GM12878 (cell line): Measurements from ENCODE around the gene TPST1. TPM values are rescaled to one million over a fixed set of nuclear protein-coding genes. Genes with fewer than 3 reads are reported as not detected.

ENCODE experiments used
- ATAC-seq: fragments of 200-7000 bp; cut with Tn5 transposase; 3 replicates; pipeline ENCODE4 v1.9.1; 2020; ENCODE audit warnings: mild to moderate bottlenecking, moderate library complexity
- BruUV-seq: library from RNA; stranded (reverse); fragments of 400-500 nt; replicated peaks from 2 replicates; lab custom pipeline; 2021; lab: Mats Ljungman, UMichigan
- CTCF ChIA-PET: fragments of 300-600 bp; sonication (Branson Sonifier 250); formaldehyde crosslinking; extraction: SDS; loops from one replicate; lab custom pipeline; 2021; ENCODE audit warnings: inconsistent platforms; lab: Yijun Ruan, JAX
- POLR2A ChIA-PET: fragments of 350-600 bp; formaldehyde crosslinking; extraction: SDS; loops from one replicate; lab custom pipeline; 2021; ENCODE audit warnings: inconsistent platforms; lab: Charles Lee
- RAD21 ChIA-PET: fragments of 300-600 bp; sonication (Branson Sonifier 250); formaldehyde crosslinking; loops from one replicate; lab custom pipeline; 2023; ENCODE audit warnings: antibody characterized with exemption; ENCODE audit not compliant: unreplicated experiment; lab: Charles Lee
- SMC1A ChIA-PET: fragments of 300-600 bp; sonication (Branson Sonifier 250); formaldehyde crosslinking; loops from one replicate; lab custom pipeline; 2023; ENCODE audit not compliant: unreplicated experiment, uncharacterized antibody; lab: Charles Lee
- DNase-seq: peaks from one replicate; pipeline ENCODE4 v3.0.0-alpha.2; 2011; ENCODE audit warnings: low read depth, low spot score
- FAIRE-seq: peaks from 3 replicates; lab custom pipeline; 2011; peaks lifted over from hg19 to GRCh38; lab: Jason Lieb, UNC
- H2AFZ ChIP-seq: 2 replicates; pipeline ENCODE4 v1.6.0; 2011; ENCODE audit warnings: low read depth, low read length, control low read depth; ENCODE audit not compliant: control insufficient read depth
- H3K27ac ChIP-seq: 2 replicates; pipeline ENCODE4 v1.5.1; 2011; ENCODE audit warnings: control low read depth; ENCODE audit not compliant: control insufficient read depth, insufficient read depth
- H3K27me3 ChIP-seq, 2 experiments: replicated peaks in 1 of 2; 2 replicates each; pipeline versions ENCODE4 v1.6.0 to v1.6.1; 2011; ENCODE audit warnings: low read length in 1 of 2; ENCODE audit not compliant: control insufficient read depth in 2 of 2, insufficient read depth in 2 of 2
- H3K36me3 ChIP-seq, 2 experiments: 2 replicates each; pipeline ENCODE4 v1.5.1; 2011; ENCODE audit warnings: low read length in 1 of 2; ENCODE audit not compliant: control insufficient read depth in 2 of 2, insufficient read depth in 2 of 2
- H3K4me1 ChIP-seq: 2 replicates; pipeline ENCODE4 v1.6.1; 2011; ENCODE audit warnings: mild to moderate bottlenecking, low read length, moderate library complexity, mixed read lengths; ENCODE audit not compliant: control insufficient read depth, insufficient read depth
- H3K4me2 ChIP-seq: 2 replicates; pipeline ENCODE4 v1.6.0; 2011; ENCODE audit warnings: control low read depth; ENCODE audit not compliant: control insufficient read depth, insufficient read depth
- H3K4me3 ChIP-seq: fragments of 200-600 bp; sonication (generic); 2 replicates; pipeline ENCODE4 v1.5.1; 2016
- H3K79me2 ChIP-seq: 2 replicates; pipeline ENCODE4 v1.6.0; 2011; ENCODE audit warnings: low read length; ENCODE audit not compliant: control insufficient read depth, insufficient read depth
- H3K9ac ChIP-seq: 2 replicates; pipeline ENCODE4 v1.8.0; 2011; ENCODE audit warnings: low read length, control low read depth, mixed read lengths; ENCODE audit not compliant: control insufficient read depth, insufficient read depth
- H3K9me3 ChIP-seq: replicated peaks from 3 replicates; pipeline ENCODE4 v1.5.1; 2011; ENCODE audit warnings: mild to moderate bottlenecking, low read length; ENCODE audit not compliant: control insufficient read depth, insufficient read depth
- H4K20me1 ChIP-seq: 2 replicates; pipeline ENCODE4 v1.6.0; 2011; ENCODE audit not compliant: control insufficient read depth, insufficient read depth
- CHD4 ChIP-seq: fragments of 200-600 bp; sonication (generic); IDR thresholded peaks from 2 replicates; pipeline ENCODE4 v1.6.1; 2016; ENCODE audit warnings: mild to moderate bottlenecking
- JUND ChIP-seq: IDR thresholded peaks from 2 replicates; pipeline ENCODE4 v1.6.1; 2012; ENCODE audit warnings: low read depth, mild to moderate bottlenecking, low read length, improper control_type of control experiment, moderate library complexity
- KAT2A ChIP-seq: conservative IDR thresholded peaks from 2 replicates; pipeline ENCODE4 v1.6.1; 2011; ENCODE audit warnings: low read depth, low read length; ENCODE audit not compliant: control insufficient read depth
- MEF2B ChIP-seq: fragments of 450-650 bp; IDR thresholded peaks from 2 replicates; pipeline ENCODE4 v1.6.1; 2018; ENCODE audit warnings: mild to moderate bottlenecking, moderate library complexity; ENCODE audit not compliant: partially characterized antibody, poor library complexity, severe bottlenecking
- MYC ChIP-seq: IDR thresholded peaks from 2 replicates; pipeline ENCODE4 v1.6.1; 2011; ENCODE audit warnings: mild to moderate bottlenecking, low read length, moderate library complexity, inconsistent platforms; ENCODE audit not compliant: insufficient read depth, insufficient replicate concordance, insufficient read length, severe bottlenecking
- RBBP5 ChIP-seq: fragments of 200-600 bp; sonication (generic); conservative IDR thresholded peaks from 2 replicates; pipeline ENCODE4 v1.6.1; 2016
- ZNF384 ChIP-seq: IDR thresholded peaks from 2 replicates; pipeline ENCODE4 v1.6.1; 2012; ENCODE audit warnings: low read depth, mild to moderate bottlenecking, low read length, improper control_type of control experiment, borderline replicate concordance
- WGBS: methylation state at CpG from one replicate; pipeline ENCODE4 v1.1.6; 2016; ENCODE audit warnings: low lambda C conversion rate; ENCODE audit not compliant: insufficient replicate concordance, insufficient coverage; ENCODE audit errors: missing lambda C conversion rate; 5-methylcytosine and 5-hydroxymethylcytosine counted together
- in situ Hi-C: fragments of 300-500 bp; cut with MboI; formaldehyde crosslinking; loops from 9 replicates; pipeline ENCODE4 v1.14.3; 2018; ENCODE audit warnings: mixed read lengths
- intact Hi-C: fragments of 100-400 bp; cut with micrococcal nuclease; formaldehyde crosslinking; loops from one replicate; pipeline ENCODE4 v1.14.2; 2022; ENCODE audit not compliant: unreplicated experiment
- polyA plus RNA-seq, 11 experiments: library from polyadenylated mRNA; depleted of rRNA in 4 of 11; unstranded in 6 of 11; stranded (reverse) in 5 of 11; fragments of >200 nt; fragmentation: Nextera tagmentation in 4 of 11; fragmentation: Illumina TruSeq in 1 of 11; extraction: Ambion mirVana in 4 of 11; extraction: Trizol in 1 of 11; gene quantifications; 1 replicate in 1 of 11; 2 replicates in 10 of 11; pipeline versions ENCODE4 v1.2.1 to v1.2.3, GENCODE V29; 2011 to 2016; ENCODE audit warnings: inconsistent platforms in 2 of 11, missing spikeins in 2 of 11, low read depth in 1 of 11
- total RNA-seq, 4 experiments: library from RNA; depleted of rRNA in 3 of 4; stranded (reverse); fragments of >200 nt in 3 of 4; fragmentation: Illumina TruSeq in 1 of 4; extraction: Trizol in 1 of 4; gene quantifications; 2 replicates each; pipeline versions ENCODE4 v1.2.1 to v1.2.3, GENCODE V29; 2013 to 2021
- TF ChIP-seq, protein P1 (sequence below): fragments of 450-650 bp; formaldehyde crosslinking; IDR thresholded peaks from 2 replicates; pipeline ENCODE4 v1.4.0; 2020; ENCODE audit warnings: mild to moderate bottlenecking, moderate library complexity

Gene TPST1
- total and polyA plus RNA-seq, 10 of the 15 experiments (the other 5 are each of a cell fraction or from before 2014, with no cell fraction given): 1.1 to 10.6 (median 7.5) TPM

GRCh38 chr7:66237906-66238772, 33.0 kb downstream of the TPST1 start:
- Histone ChIP-seq H3K9ac (no peak overlapping the region), H3K4me1 (no peaks in the 10 kb centered on the region), H3K9me3 (no peaks in the 10 kb centered on the region), H3K27ac (no peak overlapping the region)
- intact Hi-C loops: no loop called here
- BruUV-seq: no TSS peak
- TF ChIP-seq MEF2B (no peak), ZNF384 (peak; percentile 50; the same call in 1 of the 2 replicates)
- TF ChIP-seq, all 136 proteins: peak for 1
- no peaks in the 10 kb centered on the region for H4K20me1 ChIP-seq
- CTCF ChIA-PET: interaction anchor here (0.6 kb wide), 1 partner anchor 290 kb away, joined by 3 read pairs; no protein-coding TSS in a partner anchor
- DNase-seq (no peak), FAIRE-seq (peak; percentile 18), ATAC-seq (peak; percentile 71)
- POLR2A ChIA-PET: interaction anchor here (0.5 to 0.6 kb wide), 2 partner anchors 8 to 140 kb away, joined by 3 read pairs; no protein-coding TSS in a partner anchor
- H2AFZ ChIP-seq: no peak overlapping the region
- in situ Hi-C loops: no loop called here
- SMC1A ChIA-PET: interaction anchor here (1.6 to 1.7 kb wide), 2 partner anchors 12 to 20 kb away, joined by 6 read pairs; no protein-coding TSS in a partner anchor
- no peaks in the 10 kb centered on the region for H3K36me3 ChIP-seq
- no peak overlapping the region for H3K4me3 ChIP-seq
- no peaks in the 10 kb centered on the region for H3K27me3 ChIP-seq
- no peak overlapping the region for H3K4me2 ChIP-seq
- WGBS: 72% methylated on average over 6 of the region's 6 CpGs
- RAD21 ChIA-PET: no interaction called here
- no peaks in the 10 kb centered on the region for H3K79me2 ChIP-seq

DNA sequence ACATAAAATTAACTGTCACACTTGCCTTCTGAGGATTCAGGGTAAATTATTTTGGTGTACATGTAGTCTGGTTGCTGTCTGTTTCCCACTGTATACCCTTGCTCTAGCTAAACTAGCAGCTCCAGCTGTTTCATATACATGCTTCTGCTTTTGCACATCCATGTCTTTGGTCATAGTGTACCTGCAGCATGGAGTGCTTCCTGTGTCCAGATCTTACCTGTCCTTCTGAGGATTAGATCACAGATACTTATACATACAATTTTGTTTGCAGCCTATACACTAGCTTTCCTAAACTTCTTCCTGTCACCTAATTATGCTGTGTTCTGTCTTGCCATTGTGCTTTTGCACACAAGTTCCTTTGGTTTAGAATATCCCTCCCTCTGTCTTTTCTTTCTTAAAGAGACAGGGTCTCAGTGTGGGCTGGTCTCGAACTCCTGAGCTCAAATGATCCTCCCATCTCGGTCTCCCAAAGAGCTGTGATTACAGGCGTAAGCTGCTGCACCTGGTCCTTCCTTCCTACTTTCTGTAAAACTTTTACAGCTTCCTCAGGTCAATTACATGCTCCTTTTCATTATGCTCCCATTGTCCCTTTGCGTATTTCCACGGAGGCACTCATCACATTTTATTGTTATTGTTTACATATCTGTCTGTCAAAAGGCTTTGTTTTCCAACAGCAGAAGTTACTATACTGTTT, 33.8 kb downstream of the TPST1 start:
- no peaks in the 10 kb centered on the region for H3K27me3 ChIP-seq
- SMC1A ChIA-PET: interaction anchor here (1.6 to 1.7 kb wide), 2 partner anchors 11 to 20 kb away, joined by 6 read pairs; no protein-coding TSS in a partner anchor
- FAIRE-seq (no peak), ATAC-seq (peak; percentile 60), DNase-seq (no peak)
- no peaks in the 10 kb centered on the region for H4K20me1 ChIP-seq
- in situ Hi-C loops: no loop called here
- H2AFZ ChIP-seq: no peak overlapping the region
- intact Hi-C loops: no loop called here
- BruUV-seq: no TSS peak
- CTCF ChIA-PET: interaction anchor here (0.6 to 1.4 kb wide), 2 partner anchors 34 to 290 kb away, joined by 3 to 4 read pairs; partner anchors contain the start of gene TPST1
- no peak overlapping the region for H3K9ac ChIP-seq
- no peak overlapping the region for H3K27ac ChIP-seq
- no peaks in the 10 kb centered on the region for H3K36me3 ChIP-seq
- H3K4me1 ChIP-seq: no peaks in the 10 kb centered on the region
- POLR2A ChIA-PET: interaction anchor here (0.5 to 0.6 kb wide), 2 partner anchors 9 to 140 kb away, joined by 3 read pairs; no protein-coding TSS in a partner anchor
- 39% methylated on average over 5 of the region's 5 CpGs for WGBS
- RAD21 ChIA-PET: no interaction called here
- H3K79me2 ChIP-seq: no peaks in the 10 kb centered on the region
- H3K4me3 ChIP-seq: no peak overlapping the region
- no peaks in the 10 kb centered on the region for H3K9me3 ChIP-seq
- no peak overlapping the region for H3K4me2 ChIP-seq
- TF ChIP-seq KAT2A (no peak), JUND (no peak), RBBP5 (no peak), MYC (no peak), ZNF384 (no peak), CHD4 (no peak)
- TF ChIP-seq, protein P1, sequence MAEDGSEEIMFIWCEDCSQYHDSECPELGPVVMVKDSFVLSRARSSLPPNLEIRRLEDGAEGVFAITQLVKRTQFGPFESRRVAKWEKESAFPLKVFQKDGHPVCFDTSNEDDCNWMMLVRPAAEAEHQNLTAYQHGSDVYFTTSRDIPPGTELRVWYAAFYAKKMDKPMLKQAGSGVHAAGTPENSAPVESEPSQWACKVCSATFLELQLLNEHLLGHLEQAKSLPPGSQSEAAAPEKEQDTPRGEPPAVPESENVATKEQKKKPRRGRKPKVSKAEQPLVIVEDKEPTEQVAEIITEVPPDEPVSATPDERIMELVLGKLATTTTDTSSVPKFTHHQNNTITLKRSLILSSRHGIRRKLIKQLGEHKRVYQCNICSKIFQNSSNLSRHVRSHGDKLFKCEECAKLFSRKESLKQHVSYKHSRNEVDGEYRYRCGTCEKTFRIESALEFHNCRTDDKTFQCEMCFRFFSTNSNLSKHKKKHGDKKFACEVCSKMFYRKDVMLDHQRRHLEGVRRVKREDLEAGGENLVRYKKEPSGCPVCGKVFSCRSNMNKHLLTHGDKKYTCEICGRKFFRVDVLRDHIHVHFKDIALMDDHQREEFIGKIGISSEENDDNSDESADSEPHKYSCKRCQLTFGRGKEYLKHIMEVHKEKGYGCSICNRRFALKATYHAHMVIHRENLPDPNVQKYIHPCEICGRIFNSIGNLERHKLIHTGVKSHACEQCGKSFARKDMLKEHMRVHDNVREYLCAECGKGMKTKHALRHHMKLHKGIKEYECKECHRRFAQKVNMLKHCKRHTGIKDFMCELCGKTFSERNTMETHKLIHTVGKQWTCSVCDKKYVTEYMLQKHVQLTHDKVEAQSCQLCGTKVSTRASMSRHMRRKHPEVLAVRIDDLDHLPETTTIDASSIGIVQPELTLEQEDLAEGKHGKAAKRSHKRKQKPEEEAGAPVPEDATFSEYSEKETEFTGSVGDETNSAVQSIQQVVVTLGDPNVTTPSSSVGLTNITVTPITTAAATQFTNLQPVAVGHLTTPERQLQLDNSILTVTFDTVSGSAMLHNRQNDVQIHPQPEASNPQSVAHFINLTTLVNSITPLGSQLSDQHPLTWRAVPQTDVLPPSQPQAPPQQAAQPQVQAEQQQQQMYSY (CRISPR knock-in tag): no peak
